Stimulated activated CD8-positive, alpha-beta memory T cell treated with anti-CD3 and anti-CD28 coated beads, Interleukin-12 subunit alpha, Interleukin-12 subunit beta, amount 100 ng/mL, for 1 hour (primary cell): Measurements from ENCODE around the gene LMAN1.

Experiments
- DNase-seq: peaks from one replicate; pipeline ENCODE4 v3.0.0-alpha.2; 2020; ENCODE audit warnings: low read depth

Gene LMAN1

DNA sequence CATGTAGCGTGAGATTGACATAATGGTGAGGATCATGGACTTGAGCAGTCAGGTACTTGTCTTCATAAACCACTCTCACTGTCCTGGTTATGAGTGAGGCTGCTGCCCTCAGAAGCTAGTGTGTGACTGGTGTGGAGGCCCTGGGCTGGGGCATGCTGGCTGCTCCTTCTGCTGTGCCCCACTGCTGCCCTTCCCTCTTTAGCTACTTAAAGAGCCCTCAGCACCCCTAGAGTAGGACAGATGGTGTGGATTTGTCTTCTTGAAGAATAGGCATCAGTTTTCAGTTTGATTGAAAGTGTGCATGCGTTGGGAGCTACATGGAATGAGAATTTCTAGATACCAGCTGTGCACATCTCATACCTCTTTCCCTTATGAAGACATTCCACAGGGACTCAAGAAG lies 56.1 kb downstream of the LMAN1 start:
- DNase-seq = no peak

GRCh38 chr18:59301929-59302328 lies 57.1 kb downstream of the LMAN1 start:
- no peak for DNase-seq

DNA sequence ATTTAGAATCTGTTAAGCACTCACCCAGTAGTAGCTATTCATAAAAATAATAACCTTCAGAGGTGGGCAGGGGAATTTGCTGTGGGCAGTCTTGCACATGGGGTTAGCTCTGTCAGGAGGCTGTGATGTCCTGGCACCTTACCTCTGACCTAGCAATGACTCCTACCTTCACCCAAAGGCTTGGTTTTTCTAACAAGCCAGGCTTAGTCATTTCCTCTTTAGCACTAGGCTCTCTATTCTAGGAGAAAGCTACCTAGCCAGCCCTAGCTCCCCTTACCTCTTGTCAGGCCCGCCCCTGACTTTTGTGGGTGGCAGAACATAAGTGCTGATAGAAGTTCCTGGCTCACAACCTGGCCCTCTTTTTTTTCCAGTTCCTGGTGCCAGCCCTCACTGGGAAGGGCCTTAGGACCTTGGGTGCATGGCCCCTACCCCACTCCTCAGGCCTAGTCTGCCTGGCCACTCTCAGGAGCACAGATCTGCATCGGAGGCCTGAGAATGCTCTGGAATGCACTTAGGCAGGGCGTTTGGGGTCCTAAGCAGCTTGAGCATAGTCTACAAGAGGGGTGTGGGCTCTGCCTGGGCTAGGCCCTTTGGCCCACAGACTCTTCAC lies 58.3 kb downstream of the LMAN1 start:
- no peak for DNase-seq

DNA sequence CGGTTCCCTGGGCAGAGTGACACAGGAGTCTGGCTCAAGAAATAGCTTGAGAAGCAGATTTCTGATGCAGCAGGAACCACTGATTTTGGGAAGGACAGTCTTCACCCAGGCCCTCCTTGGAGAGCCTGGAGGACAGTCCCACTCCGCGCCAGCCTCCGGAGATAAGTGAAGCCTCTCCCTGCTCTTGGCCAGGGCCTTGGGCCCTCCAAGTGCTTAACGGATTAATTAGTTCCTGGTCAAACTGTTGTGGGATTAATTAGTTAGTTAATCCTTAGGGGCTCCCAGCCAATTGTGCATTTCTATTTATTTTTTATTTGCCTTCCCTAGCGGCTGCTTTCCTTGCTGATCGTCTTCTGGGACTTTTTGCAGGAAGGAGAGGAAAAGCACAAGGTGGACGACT lies 60.2 kb downstream of the LMAN1 start:
- no peak for DNase-seq

DNA sequence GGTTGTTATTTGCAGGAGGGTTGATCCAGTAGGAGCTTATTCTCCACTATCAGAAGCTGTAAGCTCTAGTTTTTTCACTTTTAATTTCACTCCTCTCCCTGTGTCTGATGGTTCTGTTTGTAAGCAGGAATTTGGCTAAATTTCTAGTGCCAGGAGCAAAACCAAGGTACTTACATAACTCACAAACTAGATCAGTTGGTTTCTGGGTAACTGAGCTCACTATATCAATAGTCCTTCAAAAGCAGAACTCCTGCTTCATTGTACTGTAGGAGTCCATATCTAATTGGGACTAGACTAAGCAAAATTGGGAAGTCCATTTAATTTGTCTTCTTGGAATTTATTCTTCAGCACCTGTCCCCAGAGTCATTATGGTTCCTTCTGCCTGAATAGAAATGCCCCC lies 65.7 kb downstream of the LMAN1 start:
- no peak for DNase-seq

DNA sequence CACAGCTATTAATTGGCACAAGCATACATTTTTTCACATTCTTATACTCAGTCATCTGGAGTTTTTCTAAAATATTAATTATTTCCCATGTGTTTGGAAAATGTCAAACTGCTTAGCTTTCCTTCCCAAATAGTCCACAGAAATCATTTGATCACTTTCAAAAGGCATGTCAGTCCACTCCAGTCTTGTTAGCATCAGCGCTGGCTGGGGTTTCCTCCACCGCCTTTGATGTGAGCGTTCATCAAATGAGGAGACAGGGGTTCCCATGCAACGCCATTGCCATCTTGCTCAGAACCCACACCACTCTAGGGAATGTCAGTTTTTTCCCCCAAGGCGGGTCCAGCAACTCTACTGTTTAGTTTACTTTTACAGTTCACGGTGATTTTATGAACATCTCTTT lies 72.7 kb downstream of the LMAN1 start:
- no peak for DNase-seq

GRCh38 chr18:59282341-59282740 lies 76.7 kb downstream of the LMAN1 start:
- DNase-seq = no peak

DNA sequence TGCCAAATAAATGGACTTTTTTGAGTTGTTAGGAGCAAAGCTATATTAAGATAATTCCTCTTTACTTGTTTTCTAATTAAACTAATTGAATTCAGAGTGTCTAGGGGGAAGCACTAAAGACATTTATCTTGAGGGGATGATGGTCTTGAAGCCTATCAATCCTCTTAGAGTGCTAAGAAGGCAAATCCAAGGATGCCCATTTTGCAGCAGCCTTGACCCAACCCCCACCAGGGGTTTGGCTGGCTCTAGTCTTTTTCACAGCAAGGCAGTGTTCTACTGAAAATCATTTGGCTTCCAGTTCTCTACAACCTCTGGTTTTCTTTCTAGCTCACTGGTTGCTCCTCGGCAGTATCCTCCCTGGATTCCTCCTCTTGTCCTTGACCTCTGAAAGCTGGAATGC lies 79.3 kb downstream of the LMAN1 start:
- DNase-seq = no peak

DNA sequence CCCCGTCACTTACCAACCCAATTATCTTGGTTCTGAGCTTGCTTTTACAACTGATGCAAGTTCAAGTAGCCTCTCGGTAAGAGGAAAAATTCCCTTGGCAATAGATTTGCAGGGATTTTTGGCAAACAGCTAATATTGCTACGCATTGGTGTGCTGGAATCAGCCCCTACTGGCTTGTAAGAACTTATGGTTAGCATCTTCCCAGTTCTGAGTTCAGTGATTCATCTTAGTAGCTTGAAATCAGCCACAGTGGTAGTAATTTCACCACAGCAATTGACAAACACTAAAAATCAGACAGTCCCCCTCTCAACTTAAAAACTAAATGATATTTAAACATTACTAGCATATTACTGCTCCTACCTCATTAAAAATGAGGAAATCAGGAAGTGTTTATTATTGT lies 79.9 kb downstream of the LMAN1 start:
- DNase-seq = no peak

- DNase-seq = no peak
Observed at GRCh38 chr18:59278793-59279192, 80.3 kb downstream of the LMAN1 start.
